HepG2 (cell line): Measurements from ENCODE around the gene PRRT1. TPM values are rescaled to one million over a fixed set of nuclear protein-coding genes. Genes with fewer than 3 reads are reported as not detected.
A peak's percentile ranks its signal among the peaks of the same experiment; 100 is the strongest.

Source experiments
- ATAC-seq: fragments of 200-7000 bp; cut with Tn5 transposase; 3 replicates; pipeline ENCODE4 v1.9.1; 2020; ENCODE audit warnings: mild to moderate bottlenecking, moderate library complexity
- BruUV-seq: library from RNA; stranded (reverse); fragments of 400-500 nt; replicated peaks from 2 replicates; lab custom pipeline; 2021; lab: Mats Ljungman, UMichigan
- CTCF ChIA-PET: fragments of 300-600 bp; formaldehyde crosslinking; extraction: SDS; loops from one replicate; lab custom pipeline; 2021; ENCODE audit warnings: low total read pairs, inconsistent platforms, low intra/inter-chr PET ratio; lab: Yijun Ruan, JAX
- POLR2A ChIA-PET: fragments of 350-600 bp; sonication (Branson Sonifier 250); formaldehyde crosslinking; loops from one replicate; lab custom pipeline; 2020; ENCODE audit warnings: antibody characterized with exemption, inconsistent platforms; lab: Yijun Ruan, JAX
- DNase-seq: peaks from one replicate; pipeline ENCODE4 v3.0.0-alpha.2; 2015; ENCODE audit warnings: low spot score
- FAIRE-seq: peaks from 3 replicates; lab custom pipeline; 2011; peaks lifted over from hg19 to GRCh38; lab: Jason Lieb, UNC
- H2AFZ ChIP-seq: one replicate; pipeline ENCODE4 v1.6.1; 2011; ENCODE audit warnings: low read length, inconsistent platforms
- H3K27ac ChIP-seq: fragments of 300-600 bp; 3 replicates; pipeline ENCODE4 v1.8.0; 2011; ENCODE audit warnings: mixed run types, mild to moderate bottlenecking, mixed read lengths, low read length, inconsistent platforms; ENCODE audit not compliant: insufficient read depth; ENCODE audit errors: extremely low read length
- H3K27me3 ChIP-seq, 2 experiments: fragments of 200-600 bp in 1 of 2; 2 replicates in 1 of 2; 3 replicates in 1 of 2; pipeline versions ENCODE4 v1.6.0 to v1.8.0; 2011; ENCODE audit warnings: low read length in 2 of 2, mild to moderate bottlenecking in 2 of 2, moderate library complexity in 2 of 2, inconsistent platforms in 1 of 2; ENCODE audit not compliant: insufficient read depth in 2 of 2, control insufficient read depth in 1 of 2
- H3K36me3 ChIP-seq, 2 experiments: fragments of 200-600 bp in 1 of 2; replicated peaks in 1 of 2; 2 replicates in 1 of 2; 3 replicates in 1 of 2; pipeline versions ENCODE4 v1.5.1 to v1.8.0; 2011; ENCODE audit warnings: low read length in 2 of 2, inconsistent platforms in 1 of 2; ENCODE audit not compliant: insufficient read depth in 2 of 2, control insufficient read depth in 1 of 2
- H3K4me1 ChIP-seq: 2 replicates; pipeline ENCODE4 v1.5.1; 2012; ENCODE audit warnings: low read length, inconsistent platforms; ENCODE audit not compliant: insufficient read depth
- H3K4me2 ChIP-seq: 2 replicates; pipeline ENCODE4 v1.6.0; 2011; ENCODE audit warnings: low read depth, low read length, inconsistent platforms
- H3K4me3 ChIP-seq, 3 experiments: fragments of 200-600 bp in 1 of 3; sonication (generic), shearing (Covaris generic) in 1 of 3; replicated peaks in 1 of 3; 2 replicates each; pipeline ENCODE4 v1.5.1; 2011 to 2016; ENCODE audit warnings: low read length in 3 of 3, inconsistent platforms in 2 of 3, low read depth in 2 of 3, mild to moderate bottlenecking in 2 of 3, control low read depth in 1 of 3, mixed read lengths in 1 of 3; ENCODE audit not compliant: insufficient read depth in 1 of 3
- H3K79me2 ChIP-seq: one replicate; pipeline ENCODE4 v1.6.1; 2011; ENCODE audit warnings: low read length, inconsistent platforms; ENCODE audit not compliant: insufficient read depth
- H3K9ac ChIP-seq: 2 replicates; pipeline ENCODE4 v1.6.0; 2011; ENCODE audit warnings: mild to moderate bottlenecking, low read depth, low read length, inconsistent platforms; ENCODE audit not compliant: insufficient read depth
- H3K9me3 ChIP-seq: 2 replicates; pipeline ENCODE4 v1.5.1; 2012; ENCODE audit warnings: mild to moderate bottlenecking, low read length
- H4K20me1 ChIP-seq: 2 replicates; pipeline ENCODE4 v1.6.0; 2011; ENCODE audit warnings: inconsistent platforms, mild to moderate bottlenecking, low read length, moderate library complexity; ENCODE audit not compliant: insufficient read depth
- BCL3 ChIP-seq: sonication (generic); formaldehyde crosslinking; IDR thresholded peaks from 2 replicates; pipeline ENCODE4 v1.5.1; 2020; ENCODE audit warnings: mild to moderate bottlenecking, missing genetic modification reagents, moderate library complexity
- CHCHD3 ChIP-seq: sonication (generic); formaldehyde crosslinking; IDR thresholded peaks from 2 replicates; pipeline ENCODE4 v1.8.0; 2022; ENCODE audit warnings: mild to moderate bottlenecking, missing genetic modification reagents, moderate library complexity
- FOXO1 ChIP-seq: sonication (generic); formaldehyde crosslinking; IDR thresholded peaks from 2 replicates; pipeline ENCODE4 v1.4.0; 2020; ENCODE audit warnings: missing genetic modification reagents
- GMEB2 ChIP-seq: IDR thresholded peaks from 2 replicates; pipeline ENCODE4 v1.6.1; 2016; ENCODE audit warnings: missing biosample characterization, missing genetic modification reagents, low read depth
- HNF4A ChIP-seq: sonication (generic); formaldehyde crosslinking; IDR thresholded peaks from 2 replicates; pipeline ENCODE4 v1.4.0; 2020; ENCODE audit warnings: missing genetic modification reagents
- HNRNPL ChIP-seq: fragments of 200-400 bp; formaldehyde crosslinking; IDR thresholded peaks from 2 replicates; pipeline ENCODE4 v1.6.1; 2017; ENCODE audit warnings: mild to moderate bottlenecking, low read depth, low read length
- HOXD1 ChIP-seq: sonication (generic); formaldehyde crosslinking; IDR thresholded peaks from 2 replicates; pipeline ENCODE4 v1.5.0; 2020; ENCODE audit warnings: missing genetic modification reagents
- KDM6A ChIP-seq: IDR thresholded peaks from 2 replicates; pipeline ENCODE4 v1.6.1; 2016; ENCODE audit warnings: low read depth
- NFATC3 ChIP-seq: sonication (generic); formaldehyde crosslinking; IDR thresholded peaks from 2 replicates; pipeline ENCODE4 v1.5.1; 2020; ENCODE audit warnings: mild to moderate bottlenecking, missing genetic modification reagents
- PBX3 ChIP-seq: sonication (generic); formaldehyde crosslinking; IDR thresholded peaks from 2 replicates; pipeline ENCODE4 v1.8.1; 2023; ENCODE audit warnings: missing genetic modification reagents, inconsistent platforms, borderline replicate concordance
- TAF15 ChIP-seq: fragments of 200-400 bp; formaldehyde crosslinking; IDR thresholded peaks from one replicate; pipeline ENCODE4 v1.6.1; 2018; ENCODE audit warnings: mild to moderate bottlenecking, low read depth, low read length; ENCODE audit not compliant: poor library complexity, severe bottlenecking
- TBX3 ChIP-seq: fragments of 450-650 bp; IDR thresholded peaks from 2 replicates; pipeline ENCODE4 v1.6.1; 2017; ENCODE audit warnings: antibody characterized with exemption, mild to moderate bottlenecking, inconsistent platforms, borderline replicate concordance
- TGIF2 ChIP-seq: IDR thresholded peaks from 2 replicates; pipeline ENCODE4 v1.6.1; 2016; ENCODE audit warnings: control low read depth, missing compliant biosample characterization
- YEATS4 ChIP-seq: sonication (generic); formaldehyde crosslinking; IDR thresholded peaks from 2 replicates; pipeline ENCODE4 v1.4.0; 2020; ENCODE audit warnings: missing genetic modification reagents, borderline replicate concordance
- ZNF274 ChIP-seq: sonication (generic); formaldehyde crosslinking; IDR thresholded peaks from 2 replicates; pipeline ENCODE4 v1.5.1; 2020; ENCODE audit warnings: mild to moderate bottlenecking, missing genetic modification reagents
- ZNF280B ChIP-seq: sonication (generic); formaldehyde crosslinking; IDR thresholded peaks from 2 replicates; pipeline ENCODE4 v1.5.0; 2020; ENCODE audit warnings: missing genetic modification reagents, mild to moderate bottlenecking, borderline replicate concordance
- ZNF674 ChIP-seq: sonication (generic); formaldehyde crosslinking; IDR thresholded peaks from 2 replicates; pipeline ENCODE4 v1.5.0; 2020; ENCODE audit warnings: low read depth, mild to moderate bottlenecking, missing genetic modification reagents
- WGBS: methylation state at CpG from one replicate; pipeline ENCODE4 v1.1.6; 2017; ENCODE audit warnings: low lambda C conversion rate; 5-methylcytosine and 5-hydroxymethylcytosine counted together
- in situ Hi-C: cut with HindIII; loops from 2 replicates; pipeline ENCODE4 v1.10.0; 2017; ENCODE audit warnings: low pct_unique_long_range_greater_than_20kb; ENCODE audit not compliant: extremely low pct_ligation_motif_present
- intact Hi-C: fragments of 100-400 bp; cut with micrococcal nuclease; formaldehyde crosslinking; loops from one replicate; pipeline ENCODE4 v1.10.0; 2022; ENCODE audit not compliant: unreplicated experiment
- polyA plus RNA-seq, 8 experiments: library from polyadenylated mRNA; depleted of rRNA in 3 of 8; stranded (reverse) in 7 of 8; unstranded in 1 of 8; fragments of >200 nt; fragmentation: Illumina TruSeq in 4 of 8; extraction: Trizol in 4 of 8; gene quantifications; 2 replicates each; pipeline versions ENCODE4 v1.2.1 to v1.2.3, GENCODE V29; 2011 to 2016; ENCODE audit warnings: low read depth in 4 of 8, missing spikeins in 1 of 8, mixed read lengths in 1 of 8; ENCODE audit not compliant: insufficient read depth in 1 of 8
- total RNA-seq, 5 experiments: library from RNA; depleted of rRNA; stranded (reverse); fragments of >200 nt; fragmentation: Illumina TruSeq; extraction: Trizol; gene quantifications; 2 replicates each; pipeline ENCODE4 v1.2.3, GENCODE V29; 2016; ENCODE audit warnings: low read depth in 1 of 5

Gene PRRT1
- total and polyA plus RNA-seq, 2 of the 13 experiments (the other 11 are each of a cell fraction or from before 2014, with no cell fraction given) = 0.64 to 1.4 TPM

- intact Hi-C loops = loop anchor here (2.0 to 5.0 kb wide), 2 partner anchors 57 to 1091 kb away; no protein-coding TSS in a partner anchor
- Histone ChIP-seq H3K79me2 (peaks cover 56% of the 10 kb centered on the region), H2AFZ (no peak within 1 kb of the TSS), H3K9me3 (no peaks in the 10 kb centered on the region), H3K4me2 (peak within 1 kb of the TSS; percentile 98), H3K4me3 (peak within 1 kb of the TSS; percentile 96 to 98 (median 98)), H3K27me3 (no peaks in the 10 kb centered on the region; a peak in 1 of 5 replicates), H3K4me1 (peaks cover 60% of the 10 kb centered on the region), H4K20me1 (no peaks in the 10 kb centered on the region), H3K36me3 (peaks cover 9 to 18% of the 10 kb centered on the region in 2 experiments), H3K9ac (peak within 1 kb of the TSS; percentile 92), H3K27ac (peak within 1 kb of the TSS; percentile 97)
- DNase-seq = peak; percentile 95
- in situ Hi-C loops = no loop called here
- peak; percentile 26 for FAIRE-seq
- ATAC-seq = peak; percentile 76
- ChIA-PET CTCF (no interaction called here), POLR2A (interaction anchor here (0.7 to 5.8 kb wide), 12 partner anchors 8 to 795 kb away, joined by 3 to 127 read pairs (median 9); partner anchors contain the start of genes ATF6B, FKBPL, GPSM3 and PBX2)
- 1% methylated on average over 19 of the region's 27 CpGs for WGBS
- no TSS peak for BruUV-seq
- TF ChIP-seq CHCHD3 (0 out of 2 replicates have a peak, but pooled peaks have one; percentile 32), TGIF2 (CRISPR knock-in tag) (peak; percentile 34), ZNF280B (CRISPR knock-in tag) (peak; percentile 90; the same call in 1 of the 2 replicates), TAF15 (peak; percentile 92), KDM6A (no peak; the same call in 1 of the 2 replicates), BCL3 (CRISPR knock-in tag) (peak; percentile 87), YEATS4 (CRISPR knock-in tag) (peak; percentile 82; the same call in 1 of the 2 replicates), TBX3 (0 out of 2 replicates have a peak, but pooled peaks have one; percentile 8), PBX3 (CRISPR knock-in tag) (peak; percentile 72; the same call in 1 of the 2 replicates), NFATC3 (CRISPR knock-in tag) (0 out of 2 replicates have a peak, but pooled peaks have one; percentile 35), FOXO1 (CRISPR knock-in tag) (peak; percentile 24; the same call in 1 of the 2 replicates), ZNF274 (peak; percentile 79), HNRNPL (0 out of 2 replicates have a peak, but pooled peaks have one; percentile 57), HNF4A (CRISPR knock-in tag) (peak; percentile 78), ZNF674 (CRISPR knock-in tag) (0 out of 2 replicates have a peak, but pooled peaks have one; percentile 34), HOXD1 (CRISPR knock-in tag) (0 out of 2 replicates have a peak, but pooled peaks have one; percentile 26), GMEB2 (CRISPR knock-in tag) (no peak)
These were observed 24.2 kb upstream of the PRRT1 start, which contains the start of gene AGPAT1 for GRCh38 chr6:32175711-32176475. AGPAT1 (minus strand) TSS chr6:32176084; CDS start chr6:32171496, 4,588 bp downstream.
